Breast epithelium (tissue), 4 donors: ENCODE data around the gene RAP1B. TPM values are rescaled to one million over a fixed set of nuclear protein-coding genes. Genes with fewer than 3 reads are reported as not detected.
A peak's percentile ranks its signal among the peaks of the same experiment; 100 is the strongest.

Experiments used
- DNase-seq, 2 donors: peaks; one replicate each; pipeline ENCODE4 v3.0.0-alpha.2; 2019; ENCODE audit warnings: low spot score in 2 of 2
- H3K27ac ChIP-seq, 2 donors: fragments of 200-600 bp; sonication (generic) in 1 of 2; one replicate each; pipeline ENCODE4 v1.5.1; 2016 to 2019; ENCODE audit warnings: mild to moderate bottlenecking in 1 of 2
- H3K27me3 ChIP-seq, 2 donors: fragments of 200-600 bp; sonication (generic) in 1 of 2; one replicate each; pipeline versions ENCODE4 v1.5.1 to v1.6.0; 2017 to 2019; ENCODE audit warnings: control low read depth in 1 of 2, mild to moderate bottlenecking in 1 of 2
- H3K36me3 ChIP-seq: fragments of 200-600 bp; one replicate; pipeline ENCODE4 v1.5.1; 2019
- H3K4me1 ChIP-seq, 2 donors: fragments of 200-600 bp; sonication (generic); one replicate each; pipeline ENCODE4 v1.5.1; 2016 to 2019; ENCODE audit warnings: control low read depth in 1 of 2
- H3K4me3 ChIP-seq, 3 donors: fragments of 200-600 bp; sonication (generic); 1 replicate in 2 of 3; 2 replicates in 1 of 3; pipeline ENCODE4 v1.5.1; 2016 to 2019; ENCODE audit warnings: mild to moderate bottlenecking in 3 of 3, moderate library complexity in 2 of 3
- H3K9me3 ChIP-seq, 2 donors: fragments of 200-600 bp; sonication (generic) in 1 of 2; one replicate each; pipeline ENCODE4 v1.5.1; 2016 to 2019; ENCODE audit warnings: control low read depth in 1 of 2
- CTCF ChIP-seq, 3 donors: fragments of 450-650 bp; IDR thresholded peaks; one replicate each; pipeline ENCODE4 v1.5.1; 2016 to 2017; ENCODE audit warnings: antibody characterized with exemption in 3 of 3, mild to moderate bottlenecking in 3 of 3, moderate library complexity in 3 of 3
- POLR2A ChIP-seq: fragments of 450-650 bp; IDR thresholded peaks from one replicate; pipeline ENCODE4 v1.6.1; 2016; ENCODE audit warnings: antibody characterized with exemption, mild to moderate bottlenecking, moderate library complexity
- POLR2AphosphoS5 ChIP-seq, 3 donors: sonication (generic); formaldehyde crosslinking; IDR thresholded peaks; one replicate each; pipeline ENCODE4 v1.6.1; 2017; ENCODE audit warnings: antibody characterized with exemption in 3 of 3
- intact Hi-C: fragments of 100-400 bp; cut with DNase I; formaldehyde crosslinking; loops from one replicate; pipeline ENCODE4 v1.15.1; 2023; ENCODE audit warnings: low total_unique reads
- total RNA-seq, 3 donors: library from RNA; depleted of rRNA; stranded (reverse); fragments of >200 nt; gene quantifications; one replicate each; pipeline ENCODE4 v1.1.0, GENCODE V29; 2016

Gene RAP1B
- total RNA-seq, 3 donors from 2014 or later = 176 to 198 (median 186) TPM

- Histone ChIP-seq H3K4me3 (peak overlapping the region; percentile 77 to 91 (median 85)), H3K27ac (peak overlapping the region; percentile 90 to 91), H3K36me3 (no peaks in the 10 kb centered on the region), H3K4me1 (no peaks in the 10 kb centered on the region), H3K27me3 (no peaks in the 10 kb centered on the region), H3K9me3 (no peaks in the 10 kb centered on the region)
- no peak for TF ChIP-seq POLR2AphosphoS5 (IDR thresholded peaks at IDR 0.05)
- no peak for TF ChIP-seq CTCF (IDR thresholded peaks at IDR 0.05)
- no peak for TF ChIP-seq POLR2A
- intact Hi-C loops = loop anchor here (5.0 kb wide), 1 partner anchor 324 kb away; no protein-coding TSS in a partner anchor
- no peak for DNase-seq
These were observed 75.5 kb downstream of the RAP1B start for GRCh38 chr12:68686262-68686594.

GRCh38 chr12:68686595-68687521 is 76.2 kb downstream of the RAP1B start, which contains the start of gene NUP107:
Gene NUP107, plus strand, starts transcription at chr12:68686978. Its CDS starts 88 bp downstream, at chr12:68687066.
- intact Hi-C loops = loop anchor here (5.0 kb wide), 1 partner anchor 325 kb away; no protein-coding TSS in a partner anchor

DNA sequence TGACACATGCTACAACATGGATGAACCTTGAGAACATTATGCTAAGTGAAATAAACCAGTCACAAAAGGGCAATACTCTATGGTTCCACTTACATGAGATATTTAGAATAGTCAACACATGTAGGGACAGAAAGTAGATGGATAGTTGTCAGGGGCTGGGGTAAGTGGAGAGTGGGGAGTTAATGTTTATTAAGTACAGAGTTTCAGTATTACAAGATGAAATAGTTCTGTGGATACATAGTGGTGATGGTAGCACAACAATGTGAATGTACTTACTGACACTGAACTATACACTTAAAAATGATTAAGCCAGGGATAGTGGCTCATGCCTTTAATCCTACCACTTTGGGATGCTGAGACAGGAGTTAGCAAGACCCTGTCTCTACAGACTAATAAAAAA is 84.8 kb downstream of the RAP1B start:
- H3K4me1 ChIP-seq = no peaks in the 10 kb centered on the region
- H3K27me3 ChIP-seq = no peaks in the 10 kb centered on the region
- H3K4me3 ChIP-seq = no peak overlapping the region
- intact Hi-C loops = no loop called here
- peaks cover 5% of the 10 kb centered on the region for H3K36me3 ChIP-seq
- TF ChIP-seq POLR2AphosphoS5 (IDR thresholded peaks at IDR 0.05) = no peak
- no peak for TF ChIP-seq POLR2A
- no peak for TF ChIP-seq CTCF (IDR thresholded peaks at IDR 0.05)
- no peak for DNase-seq
- H3K9me3 ChIP-seq = no peaks in the 10 kb centered on the region
- H3K27ac ChIP-seq = no peak overlapping the region

More at GRCh38 chr12:68686595-68687521, 76.2 kb downstream of the RAP1B start, which contains the start of gene NUP107:
- H3K9me3 ChIP-seq = no peaks in the 10 kb centered on the region
- H3K4me1 ChIP-seq = no peaks in the 10 kb centered on the region
- peak within 1 kb of the TSS; percentile 77 to 91 (median 85) for H3K4me3 ChIP-seq
- peak within 1 kb of the TSS; percentile 90 to 91 for H3K27ac ChIP-seq
- DNase-seq = peak; percentile 99 to 100
- no peaks in the 10 kb centered on the region for H3K36me3 ChIP-seq
- TF ChIP-seq POLR2A = peak; percentile 54
- TF ChIP-seq CTCF (IDR thresholded peaks at IDR 0.05) = peak; percentile 31 to 68 (median 40)
- TF ChIP-seq POLR2AphosphoS5 (IDR thresholded peaks at IDR 0.05) = peak; percentile 89 to 95 (median 95)
- H3K27me3 ChIP-seq = no peaks in the 10 kb centered on the region

- Histone ChIP-seq H3K4me3 (no peak overlapping the region), H3K36me3 (peaks cover 12% of the 10 kb centered on the region), H3K4me1 (no peaks in the 10 kb centered on the region), H3K9me3 (no peaks in the 10 kb centered on the region), H3K27me3 (no peaks in the 10 kb centered on the region), H3K27ac (no peak overlapping the region)
- DNase-seq = no peak
- intact Hi-C loops = no loop called here
- no peak for TF ChIP-seq POLR2A
- TF ChIP-seq POLR2AphosphoS5 (IDR thresholded peaks at IDR 0.05) = no peak
- no peak for TF ChIP-seq CTCF (IDR thresholded peaks at IDR 0.05)
These were observed 88.8 kb downstream of the RAP1B start for GRCh38 chr12:68699486-68699885.

Other genes starting within 250 kb of the RAP1B start
- gene NUP107, start 76.1 kb downstream of the RAP1B start, total RNA-seq = 10 to 100 TPM; 44.6 to 62.6 (median 58.7) TPM
- gene SLC35E3, start 135.3 kb downstream of the RAP1B start, total RNA-seq = 10 to 100 TPM in 2 of 3 donors, 1 to 10 TPM in 1; 5.8 to 12.1 (median 10.5) TPM
- 10 to 100 TPM; 69.4 to 73.3 (median 71.8) TPM for gene MDM2, start 197.3 kb downstream of the RAP1B start, total RNA-seq